Islet of Langerhans (tissue), 1 donor: Measurements from ENCODE around the gene PPP3R1.

Source experiments
- FAIRE-seq: peaks from one replicate; lab custom pipeline; 2011; peaks lifted over from hg19 to GRCh38; lab: Jason Lieb, UNC

PPP3R1 gene

DNA sequence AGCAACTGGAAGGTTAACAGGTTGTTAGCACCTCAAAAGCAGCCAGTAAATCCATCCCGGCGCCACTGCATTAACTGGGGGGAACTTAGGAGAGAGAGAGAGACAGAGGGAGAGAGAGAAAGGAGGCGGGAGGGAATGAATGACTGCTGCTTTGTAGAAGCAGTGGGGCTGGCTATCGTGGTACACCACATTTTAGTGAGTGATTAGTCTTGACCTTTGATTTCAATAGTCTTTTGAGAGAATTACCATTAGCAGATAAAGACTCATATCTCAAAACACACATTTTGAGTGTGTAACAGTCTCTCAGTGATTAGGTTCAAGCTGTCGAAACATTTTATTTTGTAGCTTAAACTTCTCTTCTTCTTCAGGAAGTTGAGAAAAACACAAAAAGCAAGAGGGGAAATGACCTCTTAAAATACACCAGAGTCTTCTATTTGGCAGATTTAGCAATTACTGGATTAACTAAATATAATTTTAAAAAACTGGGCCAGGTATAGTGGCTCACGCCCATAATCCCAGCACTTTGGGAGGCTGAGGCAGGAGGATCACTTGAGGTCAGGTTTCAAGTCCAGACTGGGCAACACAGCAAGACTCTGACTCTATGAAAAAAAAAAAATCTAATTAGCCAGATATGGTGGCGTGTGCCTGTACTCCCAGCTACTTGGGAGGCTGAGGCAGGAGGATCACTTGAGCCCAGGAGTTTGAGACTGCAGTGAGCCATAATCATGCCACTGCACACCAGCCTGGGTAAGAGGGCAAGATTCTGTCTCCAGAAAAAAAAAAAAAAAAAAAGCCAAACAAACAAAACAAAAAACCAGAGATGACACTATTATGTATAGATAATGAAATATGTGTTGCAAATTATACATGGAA is 116.6 kb downstream of the PPP3R1 start:
- FAIRE-seq = no peak

DNA sequence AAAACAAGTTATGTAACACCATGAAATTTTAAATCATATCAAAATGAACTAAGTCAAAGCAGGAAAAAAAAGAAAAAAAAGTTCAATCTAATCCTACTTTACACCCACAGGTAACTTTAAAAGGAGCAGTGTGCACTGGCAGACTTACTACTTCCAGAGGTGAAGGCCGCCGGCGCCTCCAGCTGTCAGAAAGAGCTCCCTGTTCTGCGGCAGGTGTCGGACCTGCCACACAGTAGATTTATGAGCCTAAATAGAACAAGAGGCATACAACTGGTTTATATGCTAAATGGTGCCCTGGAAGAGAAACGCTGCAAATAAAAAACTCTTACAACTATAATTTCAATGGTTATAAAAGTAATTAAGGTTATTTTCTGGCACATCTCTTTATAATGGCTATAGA is 117.8 kb downstream of the PPP3R1 start:
- FAIRE-seq = no peak

DNA sequence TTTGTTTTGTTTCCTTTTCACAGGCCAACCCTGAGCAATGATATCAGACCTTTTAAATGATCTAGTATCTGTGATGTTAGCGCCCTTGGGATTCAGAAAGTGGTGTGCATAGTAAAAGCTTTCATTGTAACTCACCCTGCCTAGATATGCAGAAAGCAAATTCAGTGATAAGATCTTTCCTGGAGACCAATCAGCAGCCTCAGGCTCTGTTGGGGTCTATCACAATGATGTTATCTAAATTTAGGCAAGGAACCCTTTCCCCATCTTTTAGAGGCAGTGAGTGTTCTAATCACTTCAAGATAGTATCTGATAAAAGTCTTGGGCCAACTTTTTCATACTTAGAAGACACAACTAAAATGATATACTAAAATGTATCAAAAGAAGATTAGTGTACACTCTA is 118.2 kb downstream of the PPP3R1 start:
- no peak for FAIRE-seq
